Measurements from ENCODE around the gene TM6SF1. TPM values are rescaled to one million over a fixed set of nuclear protein-coding genes. Genes with fewer than 3 reads are reported as not detected.

The TM6SF1 gene
- total and polyA plus RNA-seq, 9 of the 15 experiments (the other 6 are each of a cell fraction or from before 2014, with no cell fraction given): 1.0 to 5.6 (median 3.5) TPM

- TF ChIP-seq ZFP91 (CRISPR knock-in tag; IDR thresholded peaks at IDR 0.05) (no peak), NRF1 (conservative IDR thresholded peaks at IDR 0.05 in 1 of 2, IDR thresholded peaks at IDR 0.05 in 1 of 2) (no peak), BRD9 (IDR thresholded peaks at IDR 0.05; ENCODE audit: low read depth, partially characterized antibody) (no peak), ZNF224 (CRISPR knock-in tag; IDR thresholded peaks at IDR 0.05) (no peak), ZNF592 (IDR thresholded peaks at IDR 0.05) (peak; percentile 53; the same call in 1 of the 2 replicates), TEAD2 (tag; IDR thresholded peaks at IDR 0.05) (no peak), ZNF764 (CRISPR knock-in tag; IDR thresholded peaks at IDR 0.05; ENCODE audit: low read depth) (no peak), DLX4 (CRISPR knock-in tag; IDR thresholded peaks at IDR 0.05) (no peak), ZMIZ1 (IDR thresholded peaks at IDR 0.05; ENCODE audit: low read depth in 2 of 2, low read length in 2 of 2) (peak in 1 of 2 experiments; percentile 44; a peak in 1 of 4 replicates), IRF9 (tag; IDR thresholded peaks at IDR 0.05) (no peak), GABPB2 (CRISPR knock-in tag; conservative IDR thresholded peaks at IDR 0.05) (no peak), EZH2 (IDR thresholded peaks at IDR 0.05; ENCODE audit: borderline replicate concordance, low read depth, low read length) (no peak), POLR2G (IDR thresholded peaks at IDR 0.05; ENCODE audit: low read depth, low read length) (no peak), SMAD3 (CRISPR knock-in tag; conservative IDR thresholded peaks at IDR 0.05) (no peak), SMAD1 (IDR thresholded peaks at IDR 0.05; ENCODE audit: low read depth, low read length, partially characterized antibody) (no peak), SP2 (IDR thresholded peaks at IDR 0.05; ENCODE audit: extremely low read depth, low read depth, low read length, poor library complexity, severe bottlenecking) (no peak), FOXJ2 (tag; IDR thresholded peaks at IDR 0.05) (no peak)
Measured at GRCh38 chr15:83178869-83179325, 71.5 kb downstream of the TM6SF1 start (continued).

Data from K562 (cell line).